ENCODE results near the gene LRRC36.

LRRC36 gene

DNA sequence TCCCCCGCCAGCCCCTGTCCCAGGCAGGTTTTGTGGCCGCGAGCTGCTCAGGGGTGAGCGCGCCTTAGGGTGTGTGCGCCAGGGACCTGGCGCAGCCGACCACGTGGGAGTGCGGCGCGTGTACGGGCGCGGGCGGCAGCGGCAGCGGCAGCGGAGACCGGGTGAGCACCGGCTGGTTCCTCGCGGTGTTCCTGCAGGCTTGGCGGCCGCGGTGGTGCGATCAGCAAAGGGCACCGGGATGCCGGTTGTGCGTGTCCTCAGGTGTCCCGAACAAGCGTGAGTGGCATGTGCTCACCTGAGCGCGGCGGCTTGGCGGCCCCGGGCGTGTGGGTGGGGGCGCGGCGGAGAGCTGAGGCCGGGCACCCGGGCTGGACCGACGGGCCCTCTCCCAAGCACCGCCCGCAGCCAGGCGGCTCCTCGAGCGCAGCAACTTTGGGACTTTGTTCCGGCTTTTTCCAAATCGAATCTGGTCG is 103.9 kb downstream of the LRRC36 start:
- TF ChIP-seq, protein P1, sequence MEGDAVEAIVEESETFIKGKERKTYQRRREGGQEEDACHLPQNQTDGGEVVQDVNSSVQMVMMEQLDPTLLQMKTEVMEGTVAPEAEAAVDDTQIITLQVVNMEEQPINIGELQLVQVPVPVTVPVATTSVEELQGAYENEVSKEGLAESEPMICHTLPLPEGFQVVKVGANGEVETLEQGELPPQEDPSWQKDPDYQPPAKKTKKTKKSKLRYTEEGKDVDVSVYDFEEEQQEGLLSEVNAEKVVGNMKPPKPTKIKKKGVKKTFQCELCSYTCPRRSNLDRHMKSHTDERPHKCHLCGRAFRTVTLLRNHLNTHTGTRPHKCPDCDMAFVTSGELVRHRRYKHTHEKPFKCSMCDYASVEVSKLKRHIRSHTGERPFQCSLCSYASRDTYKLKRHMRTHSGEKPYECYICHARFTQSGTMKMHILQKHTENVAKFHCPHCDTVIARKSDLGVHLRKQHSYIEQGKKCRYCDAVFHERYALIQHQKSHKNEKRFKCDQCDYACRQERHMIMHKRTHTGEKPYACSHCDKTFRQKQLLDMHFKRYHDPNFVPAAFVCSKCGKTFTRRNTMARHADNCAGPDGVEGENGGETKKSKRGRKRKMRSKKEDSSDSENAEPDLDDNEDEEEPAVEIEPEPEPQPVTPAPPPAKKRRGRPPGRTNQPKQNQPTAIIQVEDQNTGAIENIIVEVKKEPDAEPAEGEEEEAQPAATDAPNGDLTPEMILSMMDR (IDR thresholded peaks at IDR 0.05; ENCODE audit: control insufficient read depth, extremely low read depth, insufficient read depth): no peak
- peak overlapping the region; percentile 70 for H3K4me3 ChIP-seq (ENCODE audit: low read depth, low read length)
- no peak for DNase-seq (ENCODE audit: low read depth)

- DNase-seq (ENCODE audit: low read depth): no peak
- peak within 1 kb of the TSS; percentile 70 for H3K4me3 ChIP-seq (ENCODE audit: low read depth, low read length)
- TF ChIP-seq, protein P1 (IDR thresholded peaks at IDR 0.05; ENCODE audit: control insufficient read depth, extremely low read depth, insufficient read depth): peak; percentile 37
These were observed 104.6 kb downstream of the LRRC36 start, which contains the start of gene HSD11B2 for GRCh38 chr16:67430977-67431774. Gene HSD11B2 (plus strand): TSS chr16:67431121. CDS start chr16:67431249, 128 bp downstream.

DNA sequence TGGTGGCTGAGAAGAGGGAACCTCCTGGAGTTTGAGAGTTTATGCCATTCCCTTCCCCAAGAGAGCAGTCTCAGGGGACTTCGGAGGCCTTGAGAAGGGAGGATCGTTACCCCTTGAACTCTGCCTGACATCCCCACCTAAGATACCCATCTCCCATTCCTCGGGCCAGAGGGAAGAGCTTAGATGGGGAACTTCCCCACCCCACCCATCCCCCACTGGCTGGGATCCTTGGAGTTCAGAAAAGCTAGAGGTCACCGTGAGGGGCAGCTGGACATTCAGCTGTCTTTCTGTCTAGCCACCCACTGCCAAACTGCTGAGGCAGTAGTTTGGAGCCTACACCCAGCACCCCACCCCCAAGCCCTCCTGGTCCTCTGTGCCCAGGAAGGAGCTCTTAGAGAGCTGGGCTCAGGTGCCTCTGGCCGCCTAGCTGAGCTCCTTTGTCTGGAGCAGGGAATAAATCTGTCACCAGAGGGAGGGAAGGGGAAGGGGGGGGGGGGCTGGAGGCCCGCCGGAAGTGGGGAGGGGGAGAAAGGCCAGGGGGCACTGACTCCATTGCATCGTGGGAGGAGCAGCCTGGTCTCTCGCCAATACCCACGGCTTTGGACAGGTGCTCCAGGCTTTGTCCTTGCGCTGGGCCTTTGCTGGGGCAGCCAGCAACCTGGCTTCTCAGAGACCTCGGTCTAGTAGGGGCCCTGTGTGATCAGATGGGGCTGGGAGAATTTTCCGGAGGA is 105.3 kb downstream of the LRRC36 start:
- DNase-seq (ENCODE audit: low read depth): no peak
- TF ChIP-seq, protein P1 (IDR thresholded peaks at IDR 0.05; ENCODE audit: control insufficient read depth, extremely low read depth, insufficient read depth): no peak
- peak overlapping the region; percentile 69 for H3K4me3 ChIP-seq (ENCODE audit: low read depth, low read length)

DNA sequence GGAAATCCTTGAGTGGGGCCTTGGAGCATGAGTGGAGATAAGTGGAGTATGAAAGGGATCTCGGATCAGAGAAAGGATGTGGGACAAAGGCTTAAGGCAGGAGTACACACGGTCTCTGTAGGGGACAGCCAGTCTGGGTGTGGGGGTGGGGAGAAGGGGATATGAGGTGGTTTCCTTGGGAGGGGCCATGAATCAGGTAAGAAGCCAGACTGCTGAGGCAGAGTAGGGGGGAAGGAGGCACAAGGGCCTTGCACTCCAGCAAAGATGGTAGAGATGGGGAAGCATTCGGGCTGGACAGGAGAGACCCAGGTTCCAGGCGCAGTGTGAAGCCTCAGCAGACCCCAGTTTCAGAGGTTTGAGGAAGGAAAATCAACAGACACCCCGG is 105.9 kb downstream of the LRRC36 start:
- peak overlapping the region; percentile 69 for H3K4me3 ChIP-seq (ENCODE audit: low read depth, low read length)
- DNase-seq (ENCODE audit: low read depth): no peak
- TF ChIP-seq, protein P1 (IDR thresholded peaks at IDR 0.05; ENCODE audit: control insufficient read depth, extremely low read depth, insufficient read depth): no peak

DNA sequence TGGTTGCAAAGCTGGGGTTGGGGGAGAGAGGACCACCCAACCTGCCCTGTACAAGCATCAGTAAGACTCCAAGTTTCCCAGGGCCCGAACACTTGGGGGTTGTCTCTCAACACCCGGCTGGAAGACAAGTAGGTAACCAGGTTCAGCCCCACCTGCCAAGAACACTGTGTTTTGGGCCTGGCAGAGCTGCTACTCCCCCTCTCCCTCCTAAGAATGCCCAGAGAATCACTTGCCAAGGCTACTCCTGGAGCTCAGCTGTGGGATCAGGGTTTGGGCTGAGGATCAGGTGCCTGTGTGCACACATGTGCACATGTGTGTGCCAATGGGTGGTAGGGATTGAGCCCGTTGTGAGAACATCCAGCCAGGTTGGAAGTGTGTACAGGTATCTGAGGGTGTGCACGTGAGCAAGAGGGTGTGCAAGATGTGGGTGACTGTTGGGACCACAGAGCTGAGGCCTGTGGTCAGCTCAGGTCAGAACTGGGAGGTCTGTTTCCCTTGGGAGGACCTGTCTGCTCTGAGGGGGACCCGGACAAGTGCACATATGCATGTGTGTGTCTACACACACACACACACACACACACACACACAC is 106.6 kb downstream of the LRRC36 start:
- no peak for DNase-seq (ENCODE audit: low read depth)
- no peak overlapping the region for H3K4me3 ChIP-seq (ENCODE audit: low read depth, low read length)
- TF ChIP-seq, protein P1 (IDR thresholded peaks at IDR 0.05; ENCODE audit: control insufficient read depth, extremely low read depth, insufficient read depth): no peak
